Medulla oblongata (tissue), 1 donor: Measurements from ENCODE around the gene GRIN2C.

Experiments
- DNase-seq: peaks from one replicate; pipeline ENCODE4 v3.0.0-alpha.2; 2015; ENCODE audit errors: extremely low spot score

GRIN2C gene

GRCh38 chr17:74821655-74822334 is 37.9 kb downstream of the GRIN2C start:
- no peak for DNase-seq

- no peak for DNase-seq
Observed at GRCh38 chr17:74819801-74820436, 39.8 kb downstream of the GRIN2C start.

GRCh38 chr17:74818291-74818938 is 41.3 kb downstream of the GRIN2C start:
- no peak for DNase-seq

GRCh38 chr17:74816905-74817620 is 42.6 kb downstream of the GRIN2C start:
- no peak for DNase-seq

- no peak for DNase-seq
Observed at GRCh38 chr17:74815550-74816370, 43.9 kb downstream of the GRIN2C start.

GRCh38 chr17:74815067-74815466 is 44.6 kb downstream of the GRIN2C start:
- no peak for DNase-seq

GRCh38 chr17:74814453-74814852 is 45.2 kb downstream of the GRIN2C start:
- DNase-seq, result no peak

GRCh38 chr17:74812109-74813009 is 47.3 kb downstream of the GRIN2C start:
- no peak for DNase-seq

GRCh38 chr17:74810699-74811485 is 48.8 kb downstream of the GRIN2C start:
- peak; percentile 80 for DNase-seq

- DNase-seq, result no peak
Observed at GRCh38 chr17:74808714-74809430, 50.8 kb downstream of the GRIN2C start.

- peak; percentile 63 for DNase-seq
Observed at GRCh38 chr17:74807925-74808324, 51.8 kb downstream of the GRIN2C start.

- DNase-seq, result no peak
Observed at GRCh38 chr17:74807441-74807840, 52.2 kb downstream of the GRIN2C start.

GRCh38 chr17:74806334-74806733 is 53.4 kb downstream of the GRIN2C start:
- no peak for DNase-seq

- DNase-seq, result peak; percentile 80
Observed at GRCh38 chr17:74805591-74805991, 54.1 kb downstream of the GRIN2C start.

- no peak for DNase-seq
Observed at GRCh38 chr17:74804683-74805082, 55.0 kb downstream of the GRIN2C start.

- no peak for DNase-seq
Observed at GRCh38 chr17:74803971-74804370, 55.7 kb downstream of the GRIN2C start.

GRCh38 chr17:74803388-74803930 is 56.2 kb downstream of the GRIN2C start:
- DNase-seq, result no peak

- no peak for DNase-seq
Observed at GRCh38 chr17:74801896-74802295, 57.8 kb downstream of the GRIN2C start.

- DNase-seq, result no peak
Observed at GRCh38 chr17:74800531-74800930, 59.2 kb downstream of the GRIN2C start.
